ENCODE results near the gene PC.

Gene PC

GRCh38 chr11:66953081-66953833, 4.9 kb downstream of the PC start:
- DNase-seq (ENCODE audit: low read depth in 2 of 2) = no peak

DNA sequence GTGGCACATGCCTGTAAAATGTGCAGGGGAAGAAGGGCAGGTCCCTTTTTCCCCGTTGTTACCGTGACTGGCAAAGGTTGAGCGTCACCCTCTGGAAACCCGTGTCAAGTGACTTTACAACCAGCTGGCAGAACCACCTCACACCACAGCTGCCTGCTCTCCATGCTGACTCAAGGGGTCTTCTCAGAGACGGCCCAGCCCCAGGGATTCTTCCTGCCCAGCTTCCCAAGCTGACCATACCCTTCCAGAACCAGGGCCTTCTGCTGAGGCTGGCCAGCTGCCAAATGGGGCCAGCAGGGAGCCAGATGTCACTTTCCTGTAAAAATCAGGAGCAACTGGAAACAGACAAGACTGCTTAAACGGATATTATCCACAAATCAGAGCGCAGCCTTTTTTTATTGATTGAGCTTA, 6.3 kb downstream of the PC start:
- no peak for DNase-seq (ENCODE audit: low read depth in 2 of 2)

GRCh38 chr11:66951135-66951534, 7.0 kb downstream of the PC start:
- no peak for DNase-seq (ENCODE audit: low read depth in 2 of 2)

GRCh38 chr11:66950112-66950535, 8.1 kb downstream of the PC start:
- no peak for DNase-seq (ENCODE audit: low read depth in 2 of 2)

DNA sequence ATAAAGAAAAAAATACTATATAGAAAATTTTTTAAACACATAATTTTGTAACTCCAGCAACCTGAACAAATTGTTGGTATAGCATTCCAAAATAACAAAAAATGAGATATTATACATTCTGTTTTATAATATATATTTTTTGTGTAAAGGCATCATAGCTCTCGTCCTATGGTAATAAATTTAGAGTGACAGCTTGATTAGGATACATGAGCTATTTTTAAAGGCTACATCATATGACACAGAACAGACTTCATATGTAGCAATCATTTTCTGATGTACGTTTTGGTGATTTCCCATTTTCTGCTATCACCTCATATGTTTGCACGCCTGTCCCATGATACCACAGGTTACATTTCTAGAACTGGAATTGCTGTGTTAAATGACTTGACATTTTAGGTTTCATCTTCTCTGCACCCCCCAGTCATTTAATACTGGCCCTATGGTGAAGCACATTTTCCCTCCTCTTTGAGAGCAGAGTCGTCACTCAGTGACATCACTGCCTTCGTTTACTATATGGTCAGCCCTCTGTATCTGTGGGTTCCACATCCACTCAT, 19.5 kb downstream of the PC start:
- DNase-seq (ENCODE audit: low read depth in 2 of 2) = no peak

GRCh38 chr11:66937193-66937733, 20.9 kb downstream of the PC start:
- no peak for DNase-seq (ENCODE audit: low read depth in 2 of 2)

DNA sequence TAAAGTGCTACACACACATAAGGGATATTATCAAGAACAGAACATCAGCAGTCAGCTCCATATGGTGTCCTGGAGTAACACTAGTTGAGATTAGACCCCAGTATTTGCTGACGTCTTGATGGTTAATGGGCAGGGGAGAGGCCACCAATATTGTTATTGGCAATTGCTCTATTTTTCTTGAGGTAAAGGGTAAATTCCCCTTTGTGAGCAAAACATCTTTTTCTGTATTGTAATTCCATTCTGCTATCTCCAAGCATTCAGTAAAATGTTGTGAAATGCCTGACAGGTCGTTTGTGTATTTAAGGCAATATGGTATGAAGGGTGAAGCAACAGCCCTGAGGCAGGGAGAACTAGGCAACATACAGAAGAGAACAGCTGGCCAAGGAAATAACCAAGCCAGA, 21.9 kb downstream of the PC start:
- DNase-seq (ENCODE audit: low read depth in 2 of 2) = peak; percentile 79 to 81

GRCh38 chr11:66934950-66935779, 23.0 kb downstream of the PC start:
- peak; percentile 64 for DNase-seq (ENCODE audit: low read depth in 2 of 2)

- DNase-seq (ENCODE audit: low read depth in 2 of 2) = no peak
These were observed 24.7 kb downstream of the PC start for GRCh38 chr11:66933531-66933930.

GRCh38 chr11:66932543-66932942, 25.6 kb downstream of the PC start:
- DNase-seq (ENCODE audit: low read depth in 2 of 2) = no peak

- DNase-seq (ENCODE audit: low read depth in 2 of 2) = no peak
These were observed 28.4 kb downstream of the PC start for GRCh38 chr11:66929753-66930152.

- no peak for DNase-seq (ENCODE audit: low read depth in 2 of 2)
These were observed 33.9 kb downstream of the PC start for GRCh38 chr11:66924272-66924671.

DNA sequence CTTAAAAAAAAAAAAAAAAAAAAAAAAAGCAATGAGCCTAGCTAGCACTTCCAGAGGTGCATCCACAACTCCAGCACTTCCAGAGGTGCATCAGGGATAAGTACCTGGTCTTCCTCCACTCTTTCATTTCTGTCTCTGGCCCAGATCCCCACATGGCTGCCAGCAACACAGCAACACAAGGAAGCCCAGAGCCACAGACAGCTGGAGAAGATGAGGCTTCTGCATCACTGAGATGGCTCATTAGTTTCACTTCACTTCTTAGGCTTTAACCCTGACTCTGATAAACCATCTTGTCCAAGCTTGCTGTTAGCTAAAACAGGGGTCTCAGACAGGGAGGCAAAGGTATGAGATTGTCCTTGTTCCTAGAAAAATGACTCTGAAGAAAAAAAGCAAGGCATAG, 35.6 kb downstream of the PC start:
- no peak for DNase-seq (ENCODE audit: low read depth in 2 of 2)

DNA sequence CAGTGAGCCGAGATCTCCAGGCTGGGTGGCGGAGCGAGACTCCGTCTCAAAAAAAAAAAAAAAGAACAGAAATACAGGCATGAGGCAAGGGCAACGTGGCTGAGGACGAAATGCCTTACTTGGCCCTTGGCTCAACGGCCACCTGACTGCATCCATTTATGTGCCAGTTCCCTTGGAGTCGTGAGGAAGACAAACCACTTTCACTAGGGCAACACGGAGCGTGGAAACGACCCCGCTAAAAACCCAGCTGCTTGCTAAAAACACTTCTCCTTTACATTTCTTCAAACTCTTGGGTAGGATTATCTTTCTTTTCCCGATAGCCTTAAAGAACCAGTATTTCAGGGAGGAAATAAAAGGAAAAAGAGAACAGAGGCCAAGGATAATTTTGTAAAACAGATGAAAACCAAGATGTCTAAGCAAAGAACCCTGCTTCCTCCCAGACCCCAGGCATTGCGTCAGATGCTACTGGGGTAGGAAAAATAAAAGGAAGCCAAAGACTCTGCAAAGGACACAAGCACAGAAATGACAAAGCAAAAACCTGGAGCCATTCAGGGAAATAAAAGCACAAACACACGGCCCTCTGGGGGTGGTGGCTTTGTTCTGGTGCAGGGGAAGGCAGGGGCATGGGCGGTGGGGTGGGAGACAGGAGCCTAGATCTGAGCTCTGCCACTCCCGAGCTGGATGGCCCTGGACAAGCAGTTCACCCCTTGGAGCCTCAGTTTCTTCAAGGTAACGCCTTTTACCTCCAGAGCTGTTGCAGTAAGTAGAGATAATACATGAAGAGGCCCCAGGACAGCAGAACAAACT, 37.0 kb downstream of the PC start:
- DNase-seq (ENCODE audit: low read depth in 2 of 2) = no peak

GRCh38 chr11:66919923-66920322, 38.3 kb downstream of the PC start:
- no peak for DNase-seq (ENCODE audit: low read depth in 2 of 2)

GRCh38 chr11:66918741-66919140, 39.4 kb downstream of the PC start:
- DNase-seq (ENCODE audit: low read depth in 2 of 2) = no peak

DNA sequence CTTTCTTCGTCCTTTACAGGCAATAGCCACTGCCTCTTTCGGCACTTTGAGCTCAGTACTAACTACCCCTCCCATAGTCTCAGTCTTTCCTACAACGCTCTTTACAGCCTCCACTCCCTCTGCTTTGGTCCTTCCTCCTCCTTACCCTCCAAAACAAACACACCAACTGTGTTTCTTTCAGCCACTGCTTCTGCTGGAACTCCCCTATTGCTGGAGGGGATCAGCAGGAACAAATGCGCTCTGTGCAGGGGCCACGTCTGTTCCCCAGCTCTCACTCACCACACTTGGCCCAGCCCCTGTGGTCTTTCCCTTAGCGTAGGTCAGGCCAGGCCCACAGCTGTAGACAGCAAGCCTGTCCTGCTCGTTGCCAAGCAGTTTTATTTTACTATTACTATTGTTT, 42.3 kb downstream of the PC start:
- DNase-seq (ENCODE audit: low read depth in 2 of 2) = no peak

DNA sequence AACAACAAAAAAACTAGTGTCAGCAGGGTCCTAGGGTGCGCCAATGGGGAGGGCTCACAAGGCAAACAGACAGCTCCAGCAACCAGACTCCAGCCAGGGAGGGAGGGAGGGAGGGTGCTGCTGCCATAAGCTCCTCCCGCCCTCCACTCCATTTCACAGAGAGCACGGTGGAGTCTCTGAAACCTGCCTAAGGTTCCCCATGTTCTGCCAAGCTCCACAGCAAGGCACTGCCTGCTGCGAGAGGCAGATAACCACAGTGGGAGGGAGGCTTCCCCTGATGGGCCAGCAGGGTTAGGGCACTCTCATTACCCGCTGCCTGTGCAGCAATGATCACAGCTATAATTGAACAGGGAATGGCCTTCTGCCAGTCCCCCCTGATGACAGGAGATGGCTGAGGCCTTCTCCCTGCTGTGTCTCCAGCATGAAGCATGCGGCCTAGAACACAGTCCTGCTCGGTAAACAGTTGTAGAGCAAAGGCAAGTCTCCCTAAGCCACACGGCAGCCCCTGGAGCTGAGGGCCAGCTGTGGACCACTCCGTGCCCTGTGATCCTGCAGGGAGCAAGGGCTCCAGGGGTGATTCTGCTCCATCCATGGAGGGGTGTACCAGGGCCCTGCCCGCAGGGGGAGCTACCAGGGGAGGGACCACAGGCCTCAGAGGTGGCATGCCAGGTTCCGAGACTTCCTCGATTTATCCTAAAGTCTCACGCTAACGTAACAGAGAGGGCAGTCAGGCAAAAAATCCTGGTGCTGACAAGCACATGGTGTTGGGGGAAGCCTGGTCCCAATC, 42.9 kb downstream of the PC start:
- no peak for DNase-seq (ENCODE audit: low read depth in 2 of 2)

DNA sequence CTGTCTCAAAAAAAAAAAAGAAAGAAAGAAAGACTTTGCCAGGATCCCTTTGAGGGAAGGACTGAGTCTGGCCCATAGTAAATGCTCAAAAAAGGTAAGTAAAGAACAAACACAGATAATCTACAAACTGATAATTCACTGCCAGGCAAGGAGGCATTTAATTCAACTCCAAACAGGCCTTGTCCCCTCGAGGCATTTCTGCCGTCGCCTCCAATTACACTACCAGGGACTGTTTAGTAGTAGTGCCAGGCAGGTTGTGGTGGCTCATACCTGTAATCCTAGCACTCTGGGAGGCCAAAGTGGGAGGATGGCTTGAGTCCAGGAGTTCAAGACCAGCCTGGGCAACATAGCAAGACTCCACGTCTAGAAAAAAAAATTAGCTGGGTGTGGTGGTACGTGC, 43.7 kb downstream of the PC start:
- DNase-seq (ENCODE audit: low read depth in 2 of 2) = no peak

DNA sequence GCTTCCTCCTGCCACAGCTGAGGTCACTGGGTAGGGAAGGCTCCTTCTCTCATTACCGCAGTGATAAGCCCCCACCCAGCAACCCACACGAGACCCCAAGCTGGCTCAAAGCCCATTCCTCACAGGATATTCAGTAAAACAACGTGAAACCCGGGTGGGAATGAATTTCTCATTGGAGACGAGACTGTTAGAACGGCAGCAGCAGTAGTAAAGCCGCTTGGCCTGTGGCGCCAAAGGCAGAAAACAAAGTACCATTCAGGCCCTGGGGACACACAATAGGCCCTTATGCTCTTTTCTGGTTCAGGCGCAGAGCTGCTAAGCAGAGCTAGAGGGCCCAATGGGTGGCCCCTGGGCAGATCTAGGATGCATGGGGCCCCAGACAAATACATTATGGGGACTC, 45.3 kb downstream of the PC start:
- no peak for DNase-seq (ENCODE audit: low read depth in 2 of 2)

GRCh38 chr11:66912361-66912760, 45.8 kb downstream of the PC start:
- no peak for DNase-seq (ENCODE audit: low read depth in 2 of 2)

Measured in fibroblast of skin of left quadriceps (primary cell).